Lung microvascular endothelial cell (primary cell): Measurements from ENCODE around the gene RICTOR. TPM values are rescaled to one million over a fixed set of nuclear protein-coding genes. Genes with fewer than 3 reads are reported as not detected.

Source experiments
- DNase-seq, 2 donors: peaks; one replicate each; pipeline versions ENCODE4 v3.0.0 to v3.0.0-alpha.2; 2010; ENCODE audit warnings: low read depth in 2 of 2
- total RNA-seq: library from RNA; depleted of rRNA; stranded (reverse); fragments of >200 nt; gene quantifications from 2 replicates; pipeline ENCODE4 v1.2.1, GENCODE V29; 2014

RICTOR gene
- total RNA-seq, 1 donor from 2014 or later: 22.8 TPM

GRCh38 chr5:38891563-38891962 lies 182.6 kb downstream of the RICTOR start:
- no peak for DNase-seq

- no peak for DNase-seq
These were observed 184.8 kb downstream of the RICTOR start for GRCh38 chr5:38889424-38889823.

- no peak for DNase-seq
These were observed 186.2 kb downstream of the RICTOR start for GRCh38 chr5:38888041-38888440.

Other genes with a start within 250 kb of the RICTOR start
- gene OSMR, start 228.4 kb downstream of the RICTOR start, total RNA-seq: 7.8 and 9.1 TPM in 2 replicates
- not detected in 2 replicates for gene FYB1, start 145.2 kb upstream of the RICTOR start, total RNA-seq